Measurements from ENCODE around the gene PARL. TPM values are rescaled to one million over a fixed set of nuclear protein-coding genes. Genes with fewer than 3 reads are reported as not detected.

The PARL gene
- total and polyA plus RNA-seq, 2 of the 13 experiments (the other 11 are each of a cell fraction or from before 2014, with no cell fraction given): 46.3 to 58.6 TPM

DNA sequence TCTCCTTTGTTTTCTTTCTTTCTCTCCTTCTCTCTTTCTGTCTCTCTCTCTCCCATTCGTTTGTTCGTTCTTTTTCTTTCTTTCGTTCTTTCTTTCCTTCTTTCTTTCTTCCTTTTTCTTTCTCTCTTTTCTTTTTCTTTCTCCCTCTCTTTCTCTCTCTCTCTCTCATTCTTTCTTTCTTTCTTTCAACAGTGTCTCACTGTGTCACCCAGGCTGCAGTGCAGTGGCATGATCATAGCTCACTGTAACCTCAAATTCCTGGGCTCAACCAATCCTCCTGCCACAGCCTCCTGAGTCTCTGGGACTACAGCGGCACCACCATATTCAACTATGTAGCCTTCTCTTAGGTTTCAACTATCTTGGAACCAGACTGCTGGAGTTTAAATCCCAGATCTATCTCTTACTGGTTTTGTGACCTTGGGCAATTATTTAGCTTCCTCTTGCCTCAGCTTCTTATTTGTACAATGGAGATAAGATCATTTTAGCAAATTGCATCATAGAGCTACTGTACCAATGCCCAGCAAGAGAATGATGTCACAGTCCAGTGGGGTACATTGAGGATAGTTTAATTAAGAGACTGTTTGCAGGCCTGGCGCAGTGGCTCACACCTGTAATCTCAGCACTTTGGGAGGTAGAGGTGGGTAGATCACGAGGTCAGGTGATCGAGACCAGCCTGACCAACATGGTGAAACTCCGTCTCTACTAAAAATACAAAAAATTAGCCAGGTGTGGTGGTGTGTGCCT lies 27.3 kb upstream of the PARL start (continued):
- TF ChIP-seq EP300 (IDR thresholded peaks at IDR 0.05; ENCODE audit: low read depth in 2 of 2, low read length in 2 of 2): peak; percentile 59 to 82; a peak in 3 of 4 replicates
- peak; percentile 80; the same call in 1 of the 2 replicates for TF ChIP-seq EP300 (CRISPR knock-in tag; IDR thresholded peaks at IDR 0.05; ENCODE audit: borderline replicate concordance)
- no peak for TF ChIP-seq FOXA1 (IDR thresholded peaks at IDR 0.05)
- peak; percentile 91 for TF ChIP-seq FOXA1 (CRISPR knock-in tag; IDR thresholded peaks at IDR 0.05)
- no peak for TF ChIP-seq RAD51 (IDR thresholded peaks at IDR 0.05; ENCODE audit: borderline replicate concordance)
- TF ChIP-seq ZBTB2 (CRISPR knock-in tag; IDR thresholded peaks at IDR 0.05; ENCODE audit: low read depth): 0 out of 2 replicates have a peak, but pooled peaks have one; percentile 23
- TF ChIP-seq SOX13 (IDR thresholded peaks at IDR 0.05): peak; percentile 31; the same call in 1 of the 2 replicates
- TF ChIP-seq SOX13 (CRISPR knock-in tag; conservative IDR thresholded peaks at IDR 0.05 in 1 of 2, IDR thresholded peaks at IDR 0.05 in 1 of 2): peak in 1 of 2 experiments; percentile 79; a peak in 2 of 4 replicates
- TF ChIP-seq ATF6 (CRISPR knock-in tag; conservative IDR thresholded peaks at IDR 0.05): no peak
- no peak for TF ChIP-seq ARNTL (CRISPR knock-in tag; IDR thresholded peaks at IDR 0.05)
- no peak for TF ChIP-seq ZNF367 (CRISPR knock-in tag; IDR thresholded peaks at IDR 0.05; ENCODE audit: borderline replicate concordance)
- no peak for TF ChIP-seq ZSCAN9 (CRISPR knock-in tag; IDR thresholded peaks at IDR 0.05; ENCODE audit: borderline replicate concordance)
- no peak for TF ChIP-seq KDM5B (CRISPR knock-in tag; IDR thresholded peaks at IDR 0.05; ENCODE audit: borderline replicate concordance)
- TF ChIP-seq ZC3H13 (CRISPR knock-in tag; IDR thresholded peaks at IDR 0.05): no peak
- peak; percentile 31; the same call in 1 of the 2 replicates for TF ChIP-seq ZNF331 (CRISPR knock-in tag; IDR thresholded peaks at IDR 0.05)
- no peak for TF ChIP-seq TEAD3 (CRISPR knock-in tag; optimal IDR thresholded peaks at IDR 0.05; ENCODE audit: borderline replicate concordance)
- peak; percentile 40; the same call in 1 of the 2 replicates for TF ChIP-seq JUNB (CRISPR knock-in tag; IDR thresholded peaks at IDR 0.05; ENCODE audit: borderline replicate concordance)
- no peak for TF ChIP-seq ZBTB3 (CRISPR knock-in tag; IDR thresholded peaks at IDR 0.05; ENCODE audit: borderline replicate concordance, low read depth)
- TF ChIP-seq ZNF33B (CRISPR knock-in tag; IDR thresholded peaks at IDR 0.05): no peak
- no peak for TF ChIP-seq ZNF670 (CRISPR knock-in tag; IDR thresholded peaks at IDR 0.05; ENCODE audit: borderline replicate concordance)
- no peak for TF ChIP-seq NFIB (CRISPR knock-in tag; IDR thresholded peaks at IDR 0.05; ENCODE audit: borderline replicate concordance)
- TF ChIP-seq SP5 (CRISPR knock-in tag; IDR thresholded peaks at IDR 0.05; ENCODE audit: borderline replicate concordance, low read depth): peak; percentile 45; the same call in 1 of the 2 replicates
- no peak for TF ChIP-seq GABPA (IDR thresholded peaks at IDR 0.05; ENCODE audit: low read depth, low read length)
- 0 out of 2 replicates have a peak, but pooled peaks have one; percentile 15 for TF ChIP-seq GABPA (CRISPR knock-in tag; IDR thresholded peaks at IDR 0.05; ENCODE audit: low read depth)
- TF ChIP-seq IRX3 (CRISPR knock-in tag; IDR thresholded peaks at IDR 0.05; ENCODE audit: borderline replicate concordance, low read depth): no peak
- no peak for TF ChIP-seq ELF1 (CRISPR knock-in tag; IDR thresholded peaks at IDR 0.05)
- TF ChIP-seq BCL6 (CRISPR knock-in tag; IDR thresholded peaks at IDR 0.05): peak; percentile 55; the same call in 1 of the 2 replicates
- TF ChIP-seq RNF2 (conservative IDR thresholded peaks at IDR 0.05; ENCODE audit: low read depth): no peak

All from HepG2 (cell line).